Pericardium fibroblast (primary cell): ENCODE results near the gene PLCH1. TPM values are rescaled to one million over a fixed set of nuclear protein-coding genes. Genes with fewer than 3 reads are reported as not detected.

Experiments used
- total RNA-seq: library from RNA; depleted of rRNA; stranded (reverse); fragments of >200 nt; gene quantifications from 2 replicates; pipeline ENCODE4 v1.2.3, GENCODE V29; 2015

Gene PLCH1, protein sequence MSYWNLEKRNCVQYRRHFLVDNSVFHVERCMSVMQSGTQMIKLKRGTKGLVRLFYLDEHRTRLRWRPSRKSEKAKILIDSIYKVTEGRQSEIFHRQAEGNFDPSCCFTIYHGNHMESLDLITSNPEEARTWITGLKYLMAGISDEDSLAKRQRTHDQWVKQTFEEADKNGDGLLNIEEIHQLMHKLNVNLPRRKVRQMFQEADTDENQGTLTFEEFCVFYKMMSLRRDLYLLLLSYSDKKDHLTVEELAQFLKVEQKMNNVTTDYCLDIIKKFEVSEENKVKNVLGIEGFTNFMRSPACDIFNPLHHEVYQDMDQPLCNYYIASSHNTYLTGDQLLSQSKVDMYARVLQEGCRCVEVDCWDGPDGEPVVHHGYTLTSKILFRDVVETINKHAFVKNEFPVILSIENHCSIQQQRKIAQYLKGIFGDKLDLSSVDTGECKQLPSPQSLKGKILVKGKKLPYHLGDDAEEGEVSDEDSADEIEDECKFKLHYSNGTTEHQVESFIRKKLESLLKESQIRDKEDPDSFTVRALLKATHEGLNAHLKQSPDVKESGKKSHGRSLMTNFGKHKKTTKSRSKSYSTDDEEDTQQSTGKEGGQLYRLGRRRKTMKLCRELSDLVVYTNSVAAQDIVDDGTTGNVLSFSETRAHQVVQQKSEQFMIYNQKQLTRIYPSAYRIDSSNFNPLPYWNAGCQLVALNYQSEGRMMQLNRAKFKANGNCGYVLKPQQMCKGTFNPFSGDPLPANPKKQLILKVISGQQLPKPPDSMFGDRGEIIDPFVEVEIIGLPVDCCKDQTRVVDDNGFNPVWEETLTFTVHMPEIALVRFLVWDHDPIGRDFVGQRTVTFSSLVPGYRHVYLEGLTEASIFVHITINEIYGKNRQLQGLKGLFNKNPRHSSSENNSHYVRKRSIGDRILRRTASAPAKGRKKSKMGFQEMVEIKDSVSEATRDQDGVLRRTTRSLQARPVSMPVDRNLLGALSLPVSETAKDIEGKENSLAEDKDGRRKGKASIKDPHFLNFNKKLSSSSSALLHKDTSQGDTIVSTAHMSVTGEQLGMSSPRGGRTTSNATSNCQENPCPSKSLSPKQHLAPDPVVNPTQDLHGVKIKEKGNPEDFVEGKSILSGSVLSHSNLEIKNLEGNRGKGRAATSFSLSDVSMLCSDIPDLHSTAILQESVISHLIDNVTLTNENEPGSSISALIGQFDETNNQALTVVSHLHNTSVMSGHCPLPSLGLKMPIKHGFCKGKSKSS (N-terminal part only)
- total RNA-seq: not detected in 2 replicates

GRCh38 chr3:155744626-155745324 is at the start of gene PLCH1:
PLCH1 (minus strand) TSS chr3:155745071; CDS start chr3:155704224, 40,847 bp downstream.

Other genes starting within 250 kb of the PLCH1 start
- 2.0 and 5.6 TPM in 2 replicates for gene C3orf33, start 61.2 kb upstream of the PLCH1 start, total RNA-seq
- gene SLC33A1, start 109.4 kb upstream of the PLCH1 start, total RNA-seq: 24.4 and 35.0 TPM in 2 replicates
- 35.1 and 38.5 TPM in 2 replicates for gene GMPS, start 125.6 kb upstream of the PLCH1 start, total RNA-seq